HepG2 (cell line): ENCODE measurements around the gene SCYGR2. TPM values are rescaled to one million over a fixed set of nuclear protein-coding genes. Genes with fewer than 3 reads are reported as not detected.

Source experiments
- ATAC-seq: fragments of 200-7000 bp; cut with Tn5 transposase; 3 replicates; pipeline ENCODE4 v1.9.1; 2020; ENCODE audit warnings: mild to moderate bottlenecking, moderate library complexity
- BruUV-seq: library from RNA; stranded (reverse); fragments of 400-500 nt; replicated peaks from 2 replicates; lab custom pipeline; 2021; lab: Mats Ljungman, UMichigan
- CTCF ChIA-PET: fragments of 300-600 bp; formaldehyde crosslinking; extraction: SDS; loops from one replicate; lab custom pipeline; 2021; ENCODE audit warnings: low total read pairs, inconsistent platforms, low intra/inter-chr PET ratio; lab: Yijun Ruan, JAX
- POLR2A ChIA-PET: fragments of 350-600 bp; sonication (Branson Sonifier 250); formaldehyde crosslinking; loops from one replicate; lab custom pipeline; 2020; ENCODE audit warnings: antibody characterized with exemption, inconsistent platforms; lab: Yijun Ruan, JAX
- DNase-seq: peaks from one replicate; pipeline ENCODE4 v3.0.0-alpha.2; 2015; ENCODE audit warnings: low spot score
- FAIRE-seq: peaks from 3 replicates; lab custom pipeline; 2011; peaks lifted over from hg19 to GRCh38; lab: Jason Lieb, UNC
- H2AFZ ChIP-seq: one replicate; pipeline ENCODE4 v1.6.1; 2011; ENCODE audit warnings: low read length, inconsistent platforms
- H3K27ac ChIP-seq: fragments of 300-600 bp; 3 replicates; pipeline ENCODE4 v1.8.0; 2011; ENCODE audit warnings: mixed run types, mild to moderate bottlenecking, mixed read lengths, low read length, inconsistent platforms; ENCODE audit not compliant: insufficient read depth; ENCODE audit errors: extremely low read length
- H3K27me3 ChIP-seq, 2 experiments: fragments of 200-600 bp in 1 of 2; 2 replicates in 1 of 2; 3 replicates in 1 of 2; pipeline versions ENCODE4 v1.6.0 to v1.8.0; 2011; ENCODE audit warnings: low read length in 2 of 2, mild to moderate bottlenecking in 2 of 2, moderate library complexity in 2 of 2, inconsistent platforms in 1 of 2; ENCODE audit not compliant: insufficient read depth in 2 of 2, control insufficient read depth in 1 of 2
- H3K36me3 ChIP-seq, 2 experiments: fragments of 200-600 bp in 1 of 2; replicated peaks in 1 of 2; 2 replicates in 1 of 2; 3 replicates in 1 of 2; pipeline versions ENCODE4 v1.5.1 to v1.8.0; 2011; ENCODE audit warnings: low read length in 2 of 2, inconsistent platforms in 1 of 2; ENCODE audit not compliant: insufficient read depth in 2 of 2, control insufficient read depth in 1 of 2
- H3K4me1 ChIP-seq: 2 replicates; pipeline ENCODE4 v1.5.1; 2012; ENCODE audit warnings: low read length, inconsistent platforms; ENCODE audit not compliant: insufficient read depth
- H3K4me2 ChIP-seq: 2 replicates; pipeline ENCODE4 v1.6.0; 2011; ENCODE audit warnings: low read depth, low read length, inconsistent platforms
- H3K4me3 ChIP-seq, 3 experiments: fragments of 200-600 bp in 1 of 3; sonication (generic), shearing (Covaris generic) in 1 of 3; replicated peaks in 1 of 3; 2 replicates each; pipeline ENCODE4 v1.5.1; 2011 to 2016; ENCODE audit warnings: low read length in 3 of 3, inconsistent platforms in 2 of 3, low read depth in 2 of 3, mild to moderate bottlenecking in 2 of 3, control low read depth in 1 of 3, mixed read lengths in 1 of 3; ENCODE audit not compliant: insufficient read depth in 1 of 3
- H3K79me2 ChIP-seq: one replicate; pipeline ENCODE4 v1.6.1; 2011; ENCODE audit warnings: low read length, inconsistent platforms; ENCODE audit not compliant: insufficient read depth
- H3K9ac ChIP-seq: 2 replicates; pipeline ENCODE4 v1.6.0; 2011; ENCODE audit warnings: mild to moderate bottlenecking, low read depth, low read length, inconsistent platforms; ENCODE audit not compliant: insufficient read depth
- H3K9me3 ChIP-seq: 2 replicates; pipeline ENCODE4 v1.5.1; 2012; ENCODE audit warnings: mild to moderate bottlenecking, low read length
- H4K20me1 ChIP-seq: 2 replicates; pipeline ENCODE4 v1.6.0; 2011; ENCODE audit warnings: inconsistent platforms, mild to moderate bottlenecking, low read length, moderate library complexity; ENCODE audit not compliant: insufficient read depth
- ERF ChIP-seq: IDR thresholded peaks from 2 replicates; pipeline ENCODE4 v1.6.1; 2018; ENCODE audit warnings: missing biosample characterization, missing genetic modification reagents
- HOXD1 ChIP-seq: sonication (generic); formaldehyde crosslinking; IDR thresholded peaks from 2 replicates; pipeline ENCODE4 v1.5.0; 2020; ENCODE audit warnings: missing genetic modification reagents
- NPAS2 ChIP-seq: sonication (generic); formaldehyde crosslinking; IDR thresholded peaks from 2 replicates; pipeline ENCODE4 v1.8.0; 2022; ENCODE audit warnings: mild to moderate bottlenecking, missing genetic modification reagents, borderline replicate concordance
- YY1 ChIP-seq: IDR thresholded peaks from 2 replicates; pipeline ENCODE4 v1.6.1; 2011; ENCODE audit warnings: low read length, low read depth, moderate library complexity, mild to moderate bottlenecking; ENCODE audit not compliant: insufficient read depth, insufficient replicate concordance
- ZFP37 ChIP-seq: sonication (generic); formaldehyde crosslinking; IDR thresholded peaks from 2 replicates; pipeline ENCODE4 v1.4.0; 2020; ENCODE audit warnings: missing genetic modification reagents, borderline replicate concordance
- ZNF121 ChIP-seq: sonication (generic); formaldehyde crosslinking; IDR thresholded peaks from 2 replicates; pipeline ENCODE4 v1.5.0; 2020; ENCODE audit warnings: mild to moderate bottlenecking, missing genetic modification reagents
- ZNF230 ChIP-seq: sonication (generic); formaldehyde crosslinking; IDR thresholded peaks from 2 replicates; pipeline ENCODE4 v1.4.0; 2020; ENCODE audit warnings: mild to moderate bottlenecking, missing genetic modification reagents
- ZNF350 ChIP-seq: sonication (generic); formaldehyde crosslinking; IDR thresholded peaks from 2 replicates; pipeline ENCODE4 v1.4.0; 2020; ENCODE audit warnings: mild to moderate bottlenecking, low read depth, missing genetic modification reagents, borderline replicate concordance
- ZNF619 ChIP-seq: sonication (generic); formaldehyde crosslinking; IDR thresholded peaks from 2 replicates; pipeline ENCODE4 v1.4.0; 2020; ENCODE audit warnings: mild to moderate bottlenecking, missing genetic modification reagents
- ZNF720 ChIP-seq: sonication (generic); formaldehyde crosslinking; IDR thresholded peaks from 2 replicates; pipeline ENCODE4 v1.4.0; 2020; ENCODE audit warnings: missing genetic modification reagents
- ZSCAN12 ChIP-seq: sonication (generic); formaldehyde crosslinking; IDR thresholded peaks from 2 replicates; pipeline ENCODE4 v1.9.0; 2021; ENCODE audit warnings: mild to moderate bottlenecking, missing genetic modification reagents
- in situ Hi-C: cut with HindIII; loops from 2 replicates; pipeline ENCODE4 v1.10.0; 2017; ENCODE audit warnings: low pct_unique_long_range_greater_than_20kb; ENCODE audit not compliant: extremely low pct_ligation_motif_present
- intact Hi-C: fragments of 100-400 bp; cut with micrococcal nuclease; formaldehyde crosslinking; loops from one replicate; pipeline ENCODE4 v1.10.0; 2022; ENCODE audit not compliant: unreplicated experiment
- polyA plus RNA-seq, 8 experiments: library from polyadenylated mRNA; depleted of rRNA in 3 of 8; stranded (reverse) in 7 of 8; unstranded in 1 of 8; fragments of >200 nt; fragmentation: Illumina TruSeq in 4 of 8; extraction: Trizol in 4 of 8; gene quantifications; 2 replicates each; pipeline versions ENCODE4 v1.2.1 to v1.2.3, GENCODE V29; 2011 to 2016; ENCODE audit warnings: low read depth in 4 of 8, missing spikeins in 1 of 8, mixed read lengths in 1 of 8; ENCODE audit not compliant: insufficient read depth in 1 of 8
- total RNA-seq, 5 experiments: library from RNA; depleted of rRNA; stranded (reverse); fragments of >200 nt; fragmentation: Illumina TruSeq; extraction: Trizol; gene quantifications; 2 replicates each; pipeline ENCODE4 v1.2.3, GENCODE V29; 2016; ENCODE audit warnings: low read depth in 1 of 5
- TF ChIP-seq, protein P1 (sequence below): sonication (generic); formaldehyde crosslinking; IDR thresholded peaks from 2 replicates; pipeline ENCODE4 v1.9.0; 2021; ENCODE audit warnings: missing genetic modification reagents, mild to moderate bottlenecking, borderline replicate concordance
- TF ChIP-seq, protein P2 (sequence below): sonication (generic); formaldehyde crosslinking; IDR thresholded peaks from 2 replicates; pipeline ENCODE4 v1.5.0; 2020; ENCODE audit warnings: missing genetic modification reagents
- TF ChIP-seq, protein P3 (sequence below): sonication (generic); formaldehyde crosslinking; IDR thresholded peaks from 2 replicates; pipeline ENCODE4 v1.5.1; 2020; ENCODE audit warnings: missing genetic modification reagents, mild to moderate bottlenecking, borderline replicate concordance
- TF ChIP-seq, protein P4 (sequence below): sonication (generic); formaldehyde crosslinking; IDR thresholded peaks from 2 replicates; pipeline ENCODE4 v1.4.0; 2020; ENCODE audit warnings: low read depth, mild to moderate bottlenecking, missing genetic modification reagents

SCYGR2 gene
- total and polyA plus RNA-seq, 2 of the 13 experiments (the other 11 are each of a cell fraction or from before 2014, with no cell fraction given) = not detected

DNA sequence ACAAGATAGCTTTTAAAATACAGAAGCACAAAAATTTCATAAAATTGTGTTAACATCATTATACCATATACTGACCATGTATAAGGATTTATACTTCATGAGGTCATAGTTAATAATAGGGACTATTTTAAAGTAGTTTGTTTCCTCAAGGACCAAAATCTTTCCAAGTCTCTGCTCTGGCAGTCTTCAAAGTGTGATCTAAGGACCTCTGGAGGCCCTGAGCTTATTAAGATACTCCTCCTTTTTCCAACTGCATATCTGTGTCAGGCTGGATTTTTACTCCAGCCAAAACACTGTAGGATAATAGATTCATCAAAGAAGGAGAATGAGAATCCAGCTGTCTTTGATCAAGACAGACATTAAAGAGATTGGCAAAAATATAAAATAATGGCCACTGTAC, 1.7 kb upstream of the SCYGR2 start:
- intact Hi-C loops = no loop called here
- Histone ChIP-seq H3K9me3 (no peaks in the 10 kb centered on the region), H3K27ac (no peak overlapping the region), H3K79me2 (no peaks in the 10 kb centered on the region), H3K4me2 (no peak overlapping the region), H3K27me3 (peaks cover 0 to 5% of the 10 kb centered on the region in 2 experiments; a peak in 1 of 5 replicates), H3K9ac (no peak overlapping the region), H3K36me3 (no peaks in the 10 kb centered on the region), H2AFZ (no peak overlapping the region), H4K20me1 (no peaks in the 10 kb centered on the region), H3K4me3 (no peak overlapping the region), H3K4me1 (peaks cover 7% of the 10 kb centered on the region; the same call in 1 of the 2 replicates)
- no TSS peak for BruUV-seq
- CTCF ChIA-PET = no interaction called here
- no peak for TF ChIP-seq NPAS2 (CRISPR knock-in tag)
- TF ChIP-seq, protein P1, sequence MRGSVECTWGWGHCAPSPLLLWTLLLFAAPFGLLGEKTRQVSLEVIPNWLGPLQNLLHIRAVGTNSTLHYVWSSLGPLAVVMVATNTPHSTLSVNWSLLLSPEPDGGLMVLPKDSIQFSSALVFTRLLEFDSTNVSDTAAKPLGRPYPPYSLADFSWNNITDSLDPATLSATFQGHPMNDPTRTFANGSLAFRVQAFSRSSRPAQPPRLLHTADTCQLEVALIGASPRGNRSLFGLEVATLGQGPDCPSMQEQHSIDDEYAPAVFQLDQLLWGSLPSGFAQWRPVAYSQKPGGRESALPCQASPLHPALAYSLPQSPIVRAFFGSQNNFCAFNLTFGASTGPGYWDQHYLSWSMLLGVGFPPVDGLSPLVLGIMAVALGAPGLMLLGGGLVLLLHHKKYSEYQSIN = no peak
- TF ChIP-seq ERF (CRISPR knock-in tag) = no peak
- TF ChIP-seq ZNF350 (CRISPR knock-in tag) = no peak
- TF ChIP-seq, protein P2, sequence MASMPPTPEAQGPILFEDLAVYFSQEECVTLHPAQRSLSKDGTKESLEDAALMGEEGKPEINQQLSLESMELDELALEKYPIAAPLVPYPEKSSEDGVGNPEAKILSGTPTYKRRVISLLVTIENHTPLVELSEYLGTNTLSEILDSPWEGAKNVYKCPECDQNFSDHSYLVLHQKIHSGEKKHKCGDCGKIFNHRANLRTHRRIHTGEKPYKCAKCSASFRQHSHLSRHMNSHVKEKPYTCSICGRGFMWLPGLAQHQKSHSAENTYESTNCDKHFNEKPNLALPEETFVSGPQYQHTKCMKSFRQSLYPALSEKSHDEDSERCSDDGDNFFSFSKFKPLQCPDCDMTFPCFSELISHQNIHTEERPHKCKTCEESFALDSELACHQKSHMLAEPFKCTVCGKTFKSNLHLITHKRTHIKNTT (CRISPR knock-in tag) = no peak
- no peak for TF ChIP-seq ZNF121 (CRISPR knock-in tag)
- TF ChIP-seq, protein P3, sequence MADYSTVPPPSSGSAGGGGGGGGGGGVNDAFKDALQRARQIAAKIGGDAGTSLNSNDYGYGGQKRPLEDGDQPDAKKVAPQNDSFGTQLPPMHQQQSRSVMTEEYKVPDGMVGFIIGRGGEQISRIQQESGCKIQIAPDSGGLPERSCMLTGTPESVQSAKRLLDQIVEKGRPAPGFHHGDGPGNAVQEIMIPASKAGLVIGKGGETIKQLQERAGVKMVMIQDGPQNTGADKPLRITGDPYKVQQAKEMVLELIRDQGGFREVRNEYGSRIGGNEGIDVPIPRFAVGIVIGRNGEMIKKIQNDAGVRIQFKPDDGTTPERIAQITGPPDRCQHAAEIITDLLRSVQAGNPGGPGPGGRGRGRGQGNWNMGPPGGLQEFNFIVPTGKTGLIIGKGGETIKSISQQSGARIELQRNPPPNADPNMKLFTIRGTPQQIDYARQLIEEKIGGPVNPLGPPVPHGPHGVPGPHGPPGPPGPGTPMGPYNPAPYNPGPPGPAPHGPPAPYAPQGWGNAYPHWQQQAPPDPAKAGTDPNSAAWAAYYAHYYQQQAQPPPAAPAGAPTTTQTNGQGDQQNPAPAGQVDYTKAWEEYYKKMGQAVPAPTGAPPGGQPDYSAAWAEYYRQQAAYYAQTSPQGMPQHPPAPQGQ = no peak
- TF ChIP-seq, protein P4, sequence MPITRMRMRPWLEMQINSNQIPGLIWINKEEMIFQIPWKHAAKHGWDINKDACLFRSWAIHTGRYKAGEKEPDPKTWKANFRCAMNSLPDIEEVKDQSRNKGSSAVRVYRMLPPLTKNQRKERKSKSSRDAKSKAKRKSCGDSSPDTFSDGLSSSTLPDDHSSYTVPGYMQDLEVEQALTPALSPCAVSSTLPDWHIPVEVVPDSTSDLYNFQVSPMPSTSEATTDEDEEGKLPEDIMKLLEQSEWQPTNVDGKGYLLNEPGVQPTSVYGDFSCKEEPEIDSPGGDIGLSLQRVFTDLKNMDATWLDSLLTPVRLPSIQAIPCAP (CRISPR knock-in tag) = no peak
- TF ChIP-seq ZNF720 (CRISPR knock-in tag) = no peak
- no peak for TF ChIP-seq HOXD1 (CRISPR knock-in tag)
- TF ChIP-seq YY1 = no peak
- TF ChIP-seq ZNF230 (CRISPR knock-in tag) = no peak
- no peak for TF ChIP-seq ZSCAN12 (CRISPR knock-in tag)
- TF ChIP-seq ZNF619 (CRISPR knock-in tag) = no peak
- no peak for TF ChIP-seq ZFP37 (CRISPR knock-in tag)
- no peak for ATAC-seq
- POLR2A ChIA-PET = no interaction called here
- no peak for DNase-seq
- in situ Hi-C loops = no loop called here
- FAIRE-seq = no peak
